GM12872 (cell line): ENCODE measurements around the gene MCC.

Experiments
- CTCF ChIP-seq: IDR thresholded peaks from 3 replicates; pipeline ENCODE4 v1.5.1; 2011; ENCODE audit warnings: low read depth, mild to moderate bottlenecking, low read length, moderate library complexity; ENCODE audit not compliant: insufficient read depth

Gene MCC

GRCh38 chr5:113508756-113509155 lies 20.5 kb upstream of the MCC start:
- TF ChIP-seq CTCF = no peak

- no peak for TF ChIP-seq CTCF
These were observed 19.3 kb upstream of the MCC start for GRCh38 chr5:113507601-113508000.

- TF ChIP-seq CTCF = no peak
These were observed 16.9 kb upstream of the MCC start for GRCh38 chr5:113505181-113505580.

- TF ChIP-seq CTCF = no peak
These were observed 14.9 kb upstream of the MCC start for GRCh38 chr5:113503146-113503545.

GRCh38 chr5:113502073-113502472 lies 13.8 kb upstream of the MCC start:
- TF ChIP-seq CTCF = no peak

GRCh38 chr5:113495422-113495841 lies 7.2 kb upstream of the MCC start:
- TF ChIP-seq CTCF = no peak

GRCh38 chr5:113493446-113493845 lies 5.2 kb upstream of the MCC start:
- no peak for TF ChIP-seq CTCF

GRCh38 chr5:113491022-113491421 lies 2.8 kb upstream of the MCC start:
- TF ChIP-seq CTCF = no peak
